Coronary artery (tissue), 2 donors: ENCODE measurements around the gene GNG2.

Experiments used
- DNase-seq: peaks from one replicate; pipeline ENCODE4 v3.0.0-alpha.2; 2017; ENCODE audit warnings: low spot score
- H3K27ac ChIP-seq, 2 donors: fragments of 200-600 bp; sonication (generic); one replicate each; pipeline ENCODE4 v1.5.1; 2016 to 2019
- H3K4me3 ChIP-seq: fragments of 200-600 bp; sonication (generic); 2 replicates; pipeline ENCODE4 v1.5.1; 2016; ENCODE audit warnings: mild to moderate bottlenecking, moderate library complexity
- CTCF ChIP-seq: fragments of 200-600 bp; sonication (generic); IDR thresholded peaks from one replicate; pipeline ENCODE4 v1.5.1; 2019; ENCODE audit warnings: antibody characterized with exemption

The GNG2 gene

GRCh38 chr14:51855234-51855633 lies 5.2 kb upstream of the GNG2 start:
- no peak for TF ChIP-seq CTCF
- Histone ChIP-seq H3K27ac (no peak overlapping the region), H3K4me3 (no peak overlapping the region)
- DNase-seq, result no peak

GRCh38 chr14:51856792-51857296 lies 3.6 kb upstream of the GNG2 start:
- H3K4me3 ChIP-seq, result no peak overlapping the region
- H3K27ac ChIP-seq, result no peak overlapping the region
- no peak for DNase-seq
- TF ChIP-seq CTCF, result no peak

GRCh38 chr14:51859131-51859530 lies 1.3 kb upstream of the GNG2 start:
- Histone ChIP-seq H3K27ac (no peak overlapping the region), H3K4me3 (no peak overlapping the region)
- no peak for TF ChIP-seq CTCF

GRCh38 chr14:51860825-51861499 lies 550 bp downstream of the GNG2 start:
- peak overlapping the region in 1 of 2 donors; percentile 33 for H3K27ac ChIP-seq
- peak overlapping the region; percentile 68 for H3K4me3 ChIP-seq
- TF ChIP-seq CTCF, result no peak
- no peak for DNase-seq

More at GRCh38 chr14:51859131-51859530, 1.3 kb upstream of the GNG2 start:
- no peak for DNase-seq

GRCh38 chr14:51862176-51862796 lies 1.9 kb downstream of the GNG2 start:
- no peak for DNase-seq
- no peak for TF ChIP-seq CTCF
- Histone ChIP-seq H3K4me3 (peak overlapping the region; percentile 59), H3K27ac (peak overlapping the region in 1 of 2 donors; percentile 19)

- Histone ChIP-seq H3K4me3 (peak overlapping the region; percentile 59), H3K27ac (peak overlapping the region in 1 of 2 donors; percentile 19)
- DNase-seq, result no peak
- TF ChIP-seq CTCF, result no peak
Measured at GRCh38 chr14:51862860-51863259, 2.4 kb downstream of the GNG2 start.
